NCI-H1930 (cell line): ENCODE data around the gene LAMP1.
"Not testable (repeated sequence)": the region's sequence is repeated elsewhere in the genome, so short reads cannot be mapped to it uniquely, and the experiment has no call there.

Source experiments
- DNase-seq, 2 experiments: peaks; one replicate each; lab custom pipeline; 2025; lab: John Stamatoyannopoulos, UW

Gene LAMP1

GRCh38 chr13:113297370-113298042 is 467 bp downstream of the LAMP1 start:
- no peak for DNase-seq

GRCh38 chr13:113298043-113298945 is 1.3 kb downstream of the LAMP1 start:
- DNase-seq = no peak

- no peak for DNase-seq
Observed at GRCh38 chr13:113299951-113300350, 2.9 kb downstream of the LAMP1 start.

DNA sequence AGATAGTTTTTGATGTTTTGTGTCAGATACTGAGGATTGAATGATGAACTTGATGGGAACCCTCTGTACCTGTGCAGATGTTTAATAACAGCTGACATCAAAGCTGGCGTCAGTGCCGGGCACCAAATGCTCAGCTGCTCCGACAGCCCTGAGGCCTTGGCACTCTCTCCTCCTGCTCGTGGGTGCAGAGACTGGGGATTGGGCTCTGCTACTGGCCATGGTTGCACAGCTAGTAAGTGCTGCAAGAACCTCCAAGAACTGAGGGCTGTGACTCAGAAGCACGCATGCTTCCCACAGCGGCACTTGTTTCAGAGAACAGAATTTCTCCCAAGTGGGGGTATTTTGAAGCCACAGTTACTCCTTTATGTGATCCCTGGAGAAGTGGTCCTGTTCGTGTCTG is 5.9 kb downstream of the LAMP1 start:
- no peak for DNase-seq

- DNase-seq = no peak
Observed at GRCh38 chr13:113304121-113304520, 7.1 kb downstream of the LAMP1 start.

DNA sequence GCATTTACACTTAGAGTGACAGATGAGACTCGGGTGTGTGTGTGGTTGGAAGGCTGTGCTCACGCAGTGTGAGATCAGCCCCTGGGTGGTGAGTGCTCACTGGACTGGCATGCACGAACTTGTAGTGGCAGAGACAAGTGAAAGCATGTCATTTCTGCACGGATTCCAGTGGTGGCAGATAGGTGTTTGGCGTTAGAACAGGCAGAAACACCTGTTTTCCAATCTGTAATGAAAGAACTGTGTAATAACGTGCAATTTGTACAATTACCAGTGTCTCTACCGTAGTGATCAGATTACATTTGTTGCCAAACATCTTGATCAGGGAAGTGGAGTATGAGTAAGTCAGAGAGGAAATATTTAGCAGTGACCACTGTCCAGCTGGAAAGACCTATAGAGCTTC is 8.2 kb downstream of the LAMP1 start:
- no peak for DNase-seq

DNA sequence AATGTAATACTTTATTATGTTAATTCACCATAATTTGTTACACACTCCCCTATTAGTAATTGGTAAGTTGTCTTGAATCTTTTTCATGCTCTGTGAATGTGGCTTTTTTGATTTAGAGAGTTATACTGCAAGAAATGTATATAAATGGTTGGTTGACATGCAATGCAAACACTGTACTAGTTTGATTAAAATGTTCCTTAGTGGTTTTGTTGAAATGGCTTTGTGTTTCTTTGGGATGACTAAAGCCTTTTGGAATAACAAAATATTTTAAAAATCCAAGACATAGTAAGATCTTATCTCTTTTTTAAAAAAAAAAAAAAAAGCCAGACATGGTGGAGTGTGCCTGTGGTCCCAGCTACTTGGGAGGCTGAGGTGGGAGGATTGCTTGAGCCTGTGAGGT is 10.5 kb downstream of the LAMP1 start:
- DNase-seq = no peak

DNA sequence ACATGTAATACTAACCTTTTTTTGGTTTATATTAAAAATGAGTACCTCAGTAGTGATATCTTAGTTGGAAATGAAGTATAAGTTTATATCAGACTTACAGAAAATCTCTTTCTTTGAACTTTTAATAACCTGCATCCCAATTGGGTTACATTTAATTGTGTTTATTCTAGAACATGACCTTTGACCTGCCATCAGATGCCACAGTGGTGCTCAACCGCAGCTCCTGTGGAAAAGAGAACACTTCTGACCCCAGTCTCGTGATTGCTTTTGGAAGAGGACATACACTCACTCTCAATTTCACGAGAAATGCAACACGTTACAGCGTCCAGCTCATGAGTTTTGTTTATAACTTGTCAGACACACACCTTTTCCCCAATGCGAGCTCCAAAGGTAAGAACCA is 12.4 kb downstream of the LAMP1 start:
- DNase-seq = no peak

GRCh38 chr13:113314112-113314511 is 17.1 kb downstream of the LAMP1 start:
- not testable (repeated sequence) for DNase-seq

- not testable (repeated sequence) for DNase-seq
Observed at GRCh38 chr13:113314895-113315470, 17.9 kb downstream of the LAMP1 start.

GRCh38 chr13:113315992-113316391 is 19.0 kb downstream of the LAMP1 start:
- no peak for DNase-seq

GRCh38 chr13:113317031-113317430 is 20.0 kb downstream of the LAMP1 start:
- DNase-seq = no peak

DNA sequence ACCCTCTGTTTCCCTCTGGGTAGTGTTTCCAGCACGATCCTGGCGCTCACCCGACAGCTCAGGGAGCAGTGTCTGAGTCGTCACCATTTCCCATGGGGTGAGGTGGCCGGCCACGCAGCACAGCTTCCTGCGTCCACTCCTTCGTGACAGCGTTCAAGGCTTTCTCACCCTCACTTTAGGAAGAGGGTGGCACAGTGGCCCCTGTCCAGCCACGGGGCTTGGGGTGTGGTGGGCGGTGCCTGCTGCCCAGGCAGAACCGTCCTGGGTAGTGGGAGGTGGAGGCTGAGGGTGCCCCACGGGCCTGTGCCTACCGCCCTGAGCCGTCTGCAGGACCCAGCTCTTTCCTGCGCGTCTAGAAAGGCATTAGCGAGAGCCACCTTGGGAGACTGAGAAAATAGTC is 21.9 kb downstream of the LAMP1 start:
- no peak for DNase-seq

GRCh38 chr13:113319371-113319770 is 22.3 kb downstream of the LAMP1 start:
- DNase-seq = no peak

GRCh38 chr13:113320226-113320875 is 23.3 kb downstream of the LAMP1 start:
- no peak for DNase-seq

DNA sequence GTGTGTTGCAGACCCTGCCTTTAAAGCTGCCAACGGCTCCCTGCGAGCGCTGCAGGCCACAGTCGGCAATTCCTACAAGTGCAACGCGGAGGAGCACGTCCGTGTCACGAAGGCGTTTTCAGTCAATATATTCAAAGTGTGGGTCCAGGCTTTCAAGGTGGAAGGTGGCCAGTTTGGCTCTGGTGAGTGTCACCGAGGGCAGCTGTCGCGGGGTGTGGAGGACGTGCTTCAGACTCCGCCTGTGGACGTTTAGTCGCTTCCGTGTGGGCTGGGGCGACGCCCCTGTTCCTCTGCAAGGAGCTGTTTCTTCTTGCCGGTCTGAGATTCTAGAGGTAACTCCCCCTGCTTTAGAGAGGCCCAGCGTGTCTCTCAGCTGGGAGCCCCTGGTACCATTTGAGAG is 24.5 kb downstream of the LAMP1 start:
- no peak for DNase-seq

- no peak for DNase-seq
Observed at GRCh38 chr13:113322043-113322461, 25.0 kb downstream of the LAMP1 start.

GRCh38 chr13:113322890-113323651 is 26.0 kb downstream of the LAMP1 start:
- no peak for DNase-seq

GRCh38 chr13:113323869-113324268 is 26.8 kb downstream of the LAMP1 start:
- DNase-seq = no peak

- no peak for DNase-seq
Observed at GRCh38 chr13:113324398-113324797, 27.4 kb downstream of the LAMP1 start.

GRCh38 chr13:113325779-113326178 is 28.7 kb downstream of the LAMP1 start:
- DNase-seq = no peak

- DNase-seq = no peak
Observed at GRCh38 chr13:113327391-113327765, 30.3 kb downstream of the LAMP1 start.
